ENCODE results near the gene CENPV. TPM values are rescaled to one million over a fixed set of nuclear protein-coding genes. Genes with fewer than 3 reads are reported as not detected.

CENPV gene
- total RNA-seq, 1 donor from 2014 or later: 24.0 TPM

GRCh38 chr17:16345565-16345964 is 7.7 kb downstream of the CENPV start:
- Mint-ChIP-seq H3K4me3 (no peak overlapping the region), H3K27ac (no peak overlapping the region), H3K4me1 (no peaks in the 10 kb centered on the region), H3K27me3 (no peaks in the 10 kb centered on the region), H3K36me3 (ENCODE audit: low read depth) (peaks cover 34% of the 10 kb centered on the region), H3K9me3 (no peaks in the 10 kb centered on the region)
- CTCF ChIA-PET: interaction anchor here (1.4 kb wide), 1 partner anchor 9 kb away, joined by 4 read pairs; no protein-coding TSS in a partner anchor
- ATAC-seq (ENCODE audit: low read depth) (no peak), DNase-seq (no peak)
- intact Hi-C loops (cut with micrococcal nuclease): no loop called here
- POLR2A ChIA-PET: no interaction called here
- no peak for TF ChIP-seq CTCF (IDR thresholded peaks at IDR 0.05)

- no peak overlapping the region for H3K4me3 Mint-ChIP-seq
- H3K36me3 Mint-ChIP-seq (ENCODE audit: low read depth): peaks cover 26% of the 10 kb centered on the region
- H3K27me3 Mint-ChIP-seq: no peaks in the 10 kb centered on the region
- DNase-seq: no peak
- intact Hi-C loops (cut with micrococcal nuclease): no loop called here
- H3K27ac Mint-ChIP-seq: no peak overlapping the region
- no peaks in the 10 kb centered on the region for H3K4me1 Mint-ChIP-seq
- CTCF ChIA-PET: no interaction called here
- no peak for TF ChIP-seq CTCF (IDR thresholded peaks at IDR 0.05)
- POLR2A ChIA-PET: interaction anchor here (0.6 kb wide), 1 partner anchor 53 kb away, joined by 5 read pairs; no protein-coding TSS in a partner anchor
- H3K9me3 Mint-ChIP-seq: no peaks in the 10 kb centered on the region
- no peak for ATAC-seq (ENCODE audit: low read depth)
These were observed 9.7 kb downstream of the CENPV start for GRCh38 chr17:16343569-16343968.

GRCh38 chr17:16342979-16343378 is 10.3 kb downstream of the CENPV start:
- ChIA-PET CTCF (interaction anchor here (1.5 kb wide), 1 partner anchor 21 kb away, joined by 3 read pairs; no protein-coding TSS in a partner anchor), POLR2A (interaction anchor here (0.6 kb wide), 1 partner anchor 53 kb away, joined by 5 read pairs; no protein-coding TSS in a partner anchor)
- intact Hi-C loops (cut with micrococcal nuclease): no loop called here
- H3K27me3 Mint-ChIP-seq: no peaks in the 10 kb centered on the region
- no peak overlapping the region for H3K27ac Mint-ChIP-seq
- no peak for TF ChIP-seq CTCF (IDR thresholded peaks at IDR 0.05)
- no peaks in the 10 kb centered on the region for H3K4me1 Mint-ChIP-seq
- H3K9me3 Mint-ChIP-seq: no peaks in the 10 kb centered on the region
- no peak overlapping the region for H3K4me3 Mint-ChIP-seq
- ATAC-seq (ENCODE audit: low read depth) (no peak), DNase-seq (no peak)
- H3K36me3 Mint-ChIP-seq (ENCODE audit: low read depth): peaks cover 25% of the 10 kb centered on the region

- H3K27ac Mint-ChIP-seq: no peak overlapping the region
- POLR2A ChIA-PET: no interaction called here
- DNase-seq: no peak
These were observed 13.3 kb downstream of the CENPV start for GRCh38 chr17:16339959-16340358.

GRCh38 chr17:16339402-16339801 is 13.9 kb downstream of the CENPV start:
- no peak for TF ChIP-seq CTCF (IDR thresholded peaks at IDR 0.05)
- POLR2A ChIA-PET: no interaction called here
- Mint-ChIP-seq H3K27ac (no peak overlapping the region), H3K9me3 (no peaks in the 10 kb centered on the region), H3K27me3 (no peaks in the 10 kb centered on the region), H3K4me1 (no peaks in the 10 kb centered on the region), H3K36me3 (ENCODE audit: low read depth) (peaks cover 18% of the 10 kb centered on the region), H3K4me3 (no peak overlapping the region)
- no peak for DNase-seq
- CTCF ChIA-PET: no interaction called here
- intact Hi-C loops (cut with micrococcal nuclease): no loop called here
- no peak for ATAC-seq (ENCODE audit: low read depth)

More at GRCh38 chr17:16339959-16340358, 13.3 kb downstream of the CENPV start:
- Mint-ChIP-seq H3K9me3 (no peaks in the 10 kb centered on the region), H3K36me3 (ENCODE audit: low read depth) (peaks cover 19% of the 10 kb centered on the region), H3K27me3 (no peaks in the 10 kb centered on the region), H3K4me3 (no peak overlapping the region), H3K4me1 (no peaks in the 10 kb centered on the region)
- ATAC-seq (ENCODE audit: low read depth): no peak
- CTCF ChIA-PET: no interaction called here
- no peak for TF ChIP-seq CTCF (IDR thresholded peaks at IDR 0.05)
- intact Hi-C loops (cut with micrococcal nuclease): no loop called here
